GM21390 (cell line): ENCODE measurements around the gene KCTD11.

Source experiments
- ATAC-seq: cut with Tn5 transposase; IDR thresholded peaks from one replicate; pipeline ENCODE4 v1.9.1; 2021; ENCODE audit not compliant: unreplicated experiment

KCTD11 gene

GRCh38 chr17:7351665-7352502 is at the start of gene KCTD11:
Gene KCTD11, plus strand, starts transcription at chr17:7352162.
- peak; percentile 70 for ATAC-seq

DNA sequence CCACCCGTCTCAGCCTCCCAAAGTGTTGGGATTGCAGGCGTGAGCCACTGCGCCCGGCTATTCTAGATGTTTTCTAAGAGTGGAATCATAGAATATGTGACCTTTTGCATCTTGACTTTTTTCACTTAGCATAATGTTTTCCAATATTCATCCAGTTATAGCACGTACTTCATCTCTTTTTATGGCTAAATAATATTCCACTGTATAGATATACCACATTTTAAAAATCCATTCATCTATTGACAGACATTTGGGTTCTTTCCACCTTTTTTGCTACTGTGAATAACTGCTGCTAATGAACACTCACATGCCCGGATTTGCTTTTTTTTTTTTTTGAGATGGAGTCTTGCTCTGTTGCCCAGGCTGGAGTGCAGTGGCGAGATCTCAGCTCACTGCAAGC is 47.8 kb upstream of the KCTD11 start:
- ATAC-seq: no peak

DNA sequence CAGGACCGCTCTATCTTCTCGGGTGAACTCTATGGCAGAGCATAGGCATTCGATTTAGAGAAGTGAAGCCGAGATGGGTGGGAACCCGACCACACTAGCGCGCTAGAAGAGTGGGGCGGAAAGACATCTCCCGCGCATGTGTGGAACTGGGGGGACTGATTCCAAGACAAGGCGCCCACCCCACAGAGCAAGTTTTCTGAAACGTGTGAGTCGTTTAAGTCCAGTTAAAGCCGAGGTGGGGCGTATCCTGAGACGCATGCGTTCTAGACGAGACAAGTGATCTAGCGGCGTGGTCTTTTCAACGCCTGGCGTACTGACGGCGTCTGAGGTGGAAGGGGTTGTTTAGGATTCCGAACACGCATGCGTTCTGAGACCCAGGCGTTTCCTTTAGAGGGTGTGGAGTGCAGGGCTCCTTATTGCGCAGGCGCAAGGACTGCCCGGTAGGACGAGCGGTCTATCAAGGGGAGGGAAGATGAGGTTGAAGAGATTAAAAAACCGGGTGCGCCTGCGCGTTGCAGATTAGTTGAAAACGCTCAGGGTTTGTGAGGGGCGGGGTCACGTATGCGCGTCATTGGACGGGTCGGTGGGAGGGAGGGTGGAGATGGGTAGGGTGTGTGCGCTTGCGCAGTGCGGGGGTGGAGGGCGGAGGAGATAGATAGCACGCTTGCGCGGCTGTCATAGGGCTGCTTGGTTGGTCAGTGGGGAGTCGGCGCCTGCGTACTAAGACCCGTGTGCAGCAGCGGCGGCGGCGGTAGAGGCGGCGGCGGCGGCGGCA is 44.9 kb upstream of the KCTD11 start, which contains the start of gene EIF5A:
Gene EIF5A (plus strand): TSS at position 718 of the 775 bp plus-strand sequence. CDS start 2,008 bp downstream, outside the sequence.
- peak; percentile 66 for ATAC-seq

GRCh38 chr17:7307686-7308624 is 44.0 kb upstream of the KCTD11 start:
- no peak for ATAC-seq

GRCh38 chr17:7308625-7309433 is 43.1 kb upstream of the KCTD11 start:
- ATAC-seq: peak; percentile 29

GRCh38 chr17:7309628-7310027 is 42.3 kb upstream of the KCTD11 start:
- ATAC-seq: no peak

GRCh38 chr17:7311110-7311705 is 40.8 kb upstream of the KCTD11 start:
- ATAC-seq: no peak

DNA sequence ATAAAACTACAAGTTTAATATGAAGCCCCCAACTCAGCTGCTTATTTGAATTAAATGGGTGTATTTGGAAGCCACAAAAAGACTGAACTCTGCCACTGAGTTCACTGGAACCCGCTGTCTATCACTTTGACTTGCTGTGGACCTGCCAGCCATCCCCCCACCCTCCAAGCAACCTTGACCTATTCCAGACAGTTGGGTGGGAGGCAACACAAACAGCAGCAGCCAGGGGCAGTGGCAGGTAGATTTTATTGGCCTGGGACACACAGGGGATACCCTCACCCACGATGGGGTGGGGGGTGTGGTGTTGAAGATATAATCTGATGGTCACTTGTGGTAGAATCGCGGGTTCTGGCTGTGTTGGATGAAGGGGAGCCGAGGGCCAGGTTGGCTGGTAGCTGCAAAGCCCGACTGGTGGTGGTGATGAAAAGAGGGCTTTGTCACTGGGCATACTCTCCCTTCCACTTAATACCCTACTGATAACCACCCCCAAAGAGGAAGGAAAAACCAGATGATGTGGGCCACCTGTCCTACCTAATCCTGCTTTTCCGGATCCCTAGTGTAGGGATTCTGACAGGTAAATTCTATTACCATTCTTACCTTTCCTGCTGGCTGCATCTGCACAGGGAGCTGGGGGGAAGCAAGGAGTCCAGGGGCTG is 39.4 kb upstream of the KCTD11 start:
- ATAC-seq: no peak

GRCh38 chr17:7313088-7313889 is 38.7 kb upstream of the KCTD11 start:
- no peak for ATAC-seq

GRCh38 chr17:7313890-7314718 is 37.9 kb upstream of the KCTD11 start:
- ATAC-seq: no peak

DNA sequence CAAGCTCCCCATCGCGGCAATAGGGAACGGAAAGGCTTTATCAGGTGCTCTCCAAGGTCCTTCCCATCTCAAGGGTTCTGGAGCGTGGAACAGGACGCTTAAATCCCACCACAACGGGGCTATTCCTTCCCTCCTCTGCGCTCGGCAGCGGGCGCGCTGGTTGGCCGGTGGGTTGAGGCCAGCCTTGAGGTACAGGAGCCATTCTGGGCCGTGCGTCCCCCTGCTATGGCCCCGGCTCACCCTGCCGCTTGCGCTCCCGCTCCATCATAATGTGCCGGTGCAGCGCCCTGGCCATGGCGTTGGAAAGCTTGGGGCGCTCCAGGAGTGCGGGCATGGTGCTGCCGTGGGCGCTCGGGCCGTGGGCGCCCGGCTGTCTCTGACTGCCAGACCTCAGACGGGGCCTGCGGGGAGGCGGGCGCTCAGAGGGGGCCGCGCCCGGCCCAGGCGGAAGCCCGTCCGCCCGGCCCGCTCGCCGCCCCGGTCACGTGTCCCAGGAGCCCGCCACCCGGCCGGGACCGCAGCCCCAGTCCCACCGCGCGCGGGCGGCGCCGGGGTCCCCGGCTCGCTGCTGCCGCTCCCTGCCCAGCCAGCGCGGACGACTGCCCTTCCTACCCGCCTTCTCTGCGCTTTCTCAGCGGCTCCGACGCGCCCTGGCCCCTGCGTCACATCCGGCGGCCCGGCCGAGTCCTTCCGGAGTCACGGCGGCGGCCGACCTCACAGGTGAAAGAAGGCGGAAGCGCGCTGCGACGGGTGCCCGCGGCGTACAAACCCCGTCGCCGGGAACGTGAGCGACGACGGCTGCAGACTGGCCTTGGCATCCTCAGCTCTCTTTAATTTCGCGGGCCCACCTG is 37.0 kb upstream of the KCTD11 start, which contains the start of gene GPS2:
Gene GPS2 (minus strand): TSS at position 642 of the 851 bp plus-strand sequence. CDS start 308 bp downstream, at position 334.
- ATAC-seq: peak; percentile 78

DNA sequence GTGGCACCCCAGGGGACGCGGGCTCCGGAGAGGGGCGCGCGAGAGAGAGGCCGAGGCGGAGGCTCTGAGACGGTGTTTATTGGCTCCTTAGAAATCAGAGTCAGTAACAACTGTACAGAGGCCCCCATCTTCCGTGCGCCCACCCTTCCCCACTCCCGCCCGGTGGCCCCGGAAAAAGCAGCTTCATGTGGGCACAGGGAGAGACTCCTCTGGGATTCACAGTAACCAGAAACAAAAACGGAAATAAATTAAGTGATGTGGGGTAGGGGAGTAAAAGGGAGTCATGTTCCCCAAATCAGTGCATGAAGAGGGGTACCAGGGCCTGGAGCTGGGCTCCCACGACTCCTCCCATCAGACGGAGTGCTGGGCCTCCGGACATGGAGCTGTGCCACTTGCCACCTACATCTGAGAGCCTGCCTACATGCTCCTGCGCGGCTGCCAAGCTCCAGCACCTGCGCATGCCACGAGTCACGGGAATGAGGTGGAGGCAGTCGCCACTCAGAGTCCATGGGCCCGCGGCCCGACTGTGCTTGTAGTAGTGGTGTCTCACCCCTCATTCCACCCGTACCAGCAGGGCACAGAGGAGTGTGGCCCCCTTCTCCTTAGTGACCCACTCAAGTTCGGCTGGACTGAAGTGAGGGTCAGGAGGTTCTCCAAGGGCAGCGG is 36.3 kb upstream of the KCTD11 start:
- ATAC-seq: no peak

- ATAC-seq: no peak
These were observed 34.7 kb upstream of the KCTD11 start for GRCh38 chr17:7317161-7317803.

GRCh38 chr17:7318121-7318860 is 33.7 kb upstream of the KCTD11 start:
- ATAC-seq: no peak

DNA sequence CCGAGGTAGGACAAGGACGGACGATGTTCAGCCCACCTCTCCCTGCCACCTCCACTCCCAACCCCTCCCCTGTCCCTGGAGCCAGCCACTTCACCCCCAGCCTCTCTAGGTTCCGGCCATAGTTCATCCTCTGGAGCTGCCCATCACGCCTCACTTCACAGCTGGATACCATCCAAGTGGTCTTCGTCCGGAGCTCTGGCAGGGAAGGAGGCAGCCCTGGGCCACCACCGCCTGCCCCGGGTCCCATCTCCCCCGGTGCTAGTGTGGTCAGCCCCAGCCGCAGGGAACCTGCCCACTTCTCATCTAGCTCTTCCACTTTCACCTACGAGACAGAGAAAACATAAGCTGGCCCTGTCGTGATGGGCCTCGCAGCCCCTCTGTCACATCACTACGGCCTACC is 30.5 kb upstream of the KCTD11 start:
- ATAC-seq: no peak
